NCI-H187 treated with DMSO at 0.1 percent for 48 hours (cell line): ENCODE measurements around the gene ARFGEF3.

Experiments used
- DNase-seq: peaks from one replicate; lab custom pipeline; 2025; lab: John Stamatoyannopoulos, UW

Gene ARFGEF3

GRCh38 chr6:138240476-138241245 is 78.9 kb downstream of the ARFGEF3 start:
- DNase-seq: no peak

GRCh38 chr6:138241381-138241780 is 79.6 kb downstream of the ARFGEF3 start:
- no peak for DNase-seq

- no peak for DNase-seq
These were observed 80.2 kb downstream of the ARFGEF3 start for GRCh38 chr6:138241934-138242333.

- DNase-seq: no peak
These were observed 81.4 kb downstream of the ARFGEF3 start for GRCh38 chr6:138242987-138243592.

GRCh38 chr6:138245751-138246150 is 84.0 kb downstream of the ARFGEF3 start:
- no peak for DNase-seq

GRCh38 chr6:138246650-138247440 is 85.1 kb downstream of the ARFGEF3 start:
- DNase-seq: no peak

- DNase-seq: no peak
These were observed 86.3 kb downstream of the ARFGEF3 start for GRCh38 chr6:138248011-138248410.

- no peak for DNase-seq
These were observed 87.1 kb downstream of the ARFGEF3 start for GRCh38 chr6:138248878-138249277.

GRCh38 chr6:138250053-138250452 is 88.3 kb downstream of the ARFGEF3 start:
- DNase-seq: no peak

GRCh38 chr6:138250513-138251247 is 88.9 kb downstream of the ARFGEF3 start:
- DNase-seq: no peak

- DNase-seq: no peak
These were observed 92.0 kb downstream of the ARFGEF3 start for GRCh38 chr6:138253731-138254130.

- no peak for DNase-seq
These were observed 93.7 kb downstream of the ARFGEF3 start for GRCh38 chr6:138255443-138255842.

- DNase-seq: no peak
These were observed 95.9 kb downstream of the ARFGEF3 start for GRCh38 chr6:138257638-138258040.

GRCh38 chr6:138258197-138258596 is 96.5 kb downstream of the ARFGEF3 start:
- DNase-seq: no peak

- no peak for DNase-seq
These were observed 97.3 kb downstream of the ARFGEF3 start for GRCh38 chr6:138258991-138259390.

- DNase-seq: no peak
These were observed 99.5 kb downstream of the ARFGEF3 start for GRCh38 chr6:138261116-138261780.

- no peak for DNase-seq
These were observed 102.2 kb downstream of the ARFGEF3 start for GRCh38 chr6:138263963-138264362.

- no peak for DNase-seq
These were observed 102.7 kb downstream of the ARFGEF3 start for GRCh38 chr6:138264372-138264880.

- no peak for DNase-seq
These were observed 104.4 kb downstream of the ARFGEF3 start for GRCh38 chr6:138266095-138266494.

- no peak for DNase-seq
These were observed 106.5 kb downstream of the ARFGEF3 start for GRCh38 chr6:138267971-138268895.
